Measurements from ENCODE around the gene TAF1. TPM values are rescaled to one million over a fixed set of nuclear protein-coding genes. Genes with fewer than 3 reads are reported as not detected.
"Not testable (repeated sequence)": the region's sequence is repeated elsewhere in the genome, so short reads cannot be mapped to it uniquely, and the experiment has no call there.

Gene TAF1, protein sequence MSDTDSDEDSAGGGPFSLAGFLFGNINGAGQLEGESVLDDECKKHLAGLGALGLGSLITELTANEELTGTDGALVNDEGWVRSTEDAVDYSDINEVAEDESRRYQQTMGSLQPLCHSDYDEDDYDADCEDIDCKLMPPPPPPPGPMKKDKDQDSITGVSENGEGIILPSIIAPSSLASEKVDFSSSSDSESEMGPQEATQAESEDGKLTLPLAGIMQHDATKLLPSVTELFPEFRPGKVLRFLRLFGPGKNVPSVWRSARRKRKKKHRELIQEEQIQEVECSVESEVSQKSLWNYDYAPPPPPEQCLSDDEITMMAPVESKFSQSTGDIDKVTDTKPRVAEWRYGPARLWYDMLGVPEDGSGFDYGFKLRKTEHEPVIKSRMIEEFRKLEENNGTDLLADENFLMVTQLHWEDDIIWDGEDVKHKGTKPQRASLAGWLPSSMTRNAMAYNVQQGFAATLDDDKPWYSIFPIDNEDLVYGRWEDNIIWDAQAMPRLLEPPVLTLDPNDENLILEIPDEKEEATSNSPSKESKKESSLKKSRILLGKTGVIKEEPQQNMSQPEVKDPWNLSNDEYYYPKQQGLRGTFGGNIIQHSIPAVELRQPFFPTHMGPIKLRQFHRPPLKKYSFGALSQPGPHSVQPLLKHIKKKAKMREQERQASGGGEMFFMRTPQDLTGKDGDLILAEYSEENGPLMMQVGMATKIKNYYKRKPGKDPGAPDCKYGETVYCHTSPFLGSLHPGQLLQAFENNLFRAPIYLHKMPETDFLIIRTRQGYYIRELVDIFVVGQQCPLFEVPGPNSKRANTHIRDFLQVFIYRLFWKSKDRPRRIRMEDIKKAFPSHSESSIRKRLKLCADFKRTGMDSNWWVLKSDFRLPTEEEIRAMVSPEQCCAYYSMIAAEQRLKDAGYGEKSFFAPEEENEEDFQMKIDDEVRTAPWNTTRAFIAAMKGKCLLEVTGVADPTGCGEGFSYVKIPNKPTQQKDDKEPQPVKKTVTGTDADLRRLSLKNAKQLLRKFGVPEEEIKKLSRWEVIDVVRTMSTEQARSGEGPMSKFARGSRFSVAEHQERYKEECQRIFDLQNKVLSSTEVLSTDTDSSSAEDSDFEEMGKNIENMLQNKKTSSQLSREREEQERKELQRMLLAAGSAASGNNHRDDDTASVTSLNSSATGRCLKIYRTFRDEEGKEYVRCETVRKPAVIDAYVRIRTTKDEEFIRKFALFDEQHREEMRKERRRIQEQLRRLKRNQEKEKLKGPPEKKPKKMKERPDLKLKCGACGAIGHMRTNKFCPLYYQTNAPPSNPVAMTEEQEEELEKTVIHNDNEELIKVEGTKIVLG (N-terminal part only)
- total RNA-seq (10 to 100 TPM; 55.4 to 86.7 (median 76.1) TPM), polyA plus RNA-seq (10 to 100 TPM in 1 of 2 donors, 1 to 10 TPM in 1; 7.1 to 11.3 TPM), total RNA-seq (177 reads per million, percentile 92 among the genes with 10 or more reads in this experiment)

DNA sequence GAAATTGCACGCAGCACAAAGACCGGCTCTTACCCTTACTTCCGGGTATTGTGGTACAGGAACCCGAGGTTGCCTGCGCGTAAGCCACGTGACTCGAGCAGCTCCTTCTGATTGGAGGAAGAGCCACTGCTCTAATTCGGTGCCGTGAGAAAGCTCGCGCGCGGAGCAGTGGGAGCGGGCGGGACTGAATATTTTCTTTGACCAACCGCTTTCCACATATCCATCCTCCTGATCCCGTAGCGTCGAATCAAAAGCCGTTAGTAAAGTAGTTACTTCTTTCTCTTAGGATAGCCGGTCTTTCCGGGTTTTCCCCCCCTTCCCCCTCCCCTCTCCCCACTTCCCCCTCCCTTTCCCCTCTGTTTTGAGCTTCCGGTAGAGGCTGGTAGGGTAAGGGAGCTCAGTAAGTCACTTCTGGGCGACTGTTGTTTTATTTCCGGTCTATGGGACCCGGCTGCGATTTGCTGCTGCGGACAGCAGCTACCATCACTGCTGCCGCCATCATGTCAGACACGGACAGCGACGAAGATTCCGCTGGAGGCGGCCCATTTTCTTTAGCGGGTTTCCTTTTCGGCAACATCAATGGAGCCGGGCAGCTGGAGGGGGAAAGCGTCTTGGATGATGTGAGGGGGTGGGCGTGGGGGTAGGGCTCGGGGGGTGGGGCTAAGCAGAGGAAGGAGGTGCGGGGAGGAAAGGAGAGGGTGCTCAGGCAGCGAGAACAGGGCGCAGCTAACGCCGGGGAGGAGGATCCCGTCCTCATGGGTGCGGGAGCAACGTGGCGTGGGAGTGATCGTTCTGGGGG, at the start of gene TAF1:
Gene TAF1 (plus strand): TSS at position 483 of the 799 bp plus-strand sequence. CDS start 18 bp downstream, at position 501.
- H3K27ac ChIP-seq (ENCODE audit: low read depth, low read length), result peak within 1 kb of the TSS; percentile 94
- peaks cover 0 to 10% (median 4%) of the 10 kb centered on the region in 5 donors for H3K36me3 Mint-ChIP-seq
- peak within 1 kb of the TSS; percentile 86 to 99 (median 96) for H3K4me3 Mint-ChIP-seq
- ATAC-seq (peak; percentile 93), DNase-seq (peak; percentile 61 to 94 (median 90))
- intact Hi-C loops (cut with micrococcal nuclease), result loop anchor here (1.0 to 10.0 kb wide), 13 partner anchors 83 to 1231 kb away; partner anchors contain the start of genes NONO (in 2 of the 2), SNX12 (in 2 of the 2), ZMYM3 (in 2 of the 2) and IGBP1 (in 1 of the 2)
- ChIA-PET CTCF (interaction anchor here (0.6 to 1.2 kb wide), 4 partner anchors 83 to 188 kb away, joined by 3 to 4 read pairs (median 3); partner anchors contain the start of gene NONO), POLR2A (interaction anchor here (0.6 to 5.6 kb wide), 24 partner anchors 10 to 873 kb away, joined by 3 to 67 read pairs (median 5); partner anchors contain the start of genes ERCC6L, FOXO4, IL2RG and MED12)
- H3K4me1 Mint-ChIP-seq, result peaks cover 12 to 34% (median 27%) of the 10 kb centered on the region in 7 donors
- peak within 1 kb of the TSS; percentile 81 for H3K4me3 ChIP-seq (ENCODE audit: low read length)
- H3K36me3 ChIP-seq (ENCODE audit: control insufficient read depth in 2 of 3, insufficient read depth in 3 of 3, low read length in 3 of 3), result peaks cover 0 to 5% (median 0%) of the 10 kb centered on the region in 3 experiments
- H3K27me3 Mint-ChIP-seq, result no peaks in the 10 kb centered on the region
- H3K9me3 Mint-ChIP-seq, result no peaks in the 10 kb centered on the region
- peak within 1 kb of the TSS; percentile 97 to 100 (median 98) for H3K27ac Mint-ChIP-seq
- H3K4me1 ChIP-seq (ENCODE audit: control insufficient read depth in 2 of 2, insufficient read depth in 2 of 2, low read length in 2 of 2), result peaks cover 5 to 9% of the 10 kb centered on the region in 2 donors
- H3K27me3 ChIP-seq (ENCODE audit: control insufficient read depth in 2 of 2, insufficient read depth in 2 of 2, low read length in 2 of 2), result no peaks in the 10 kb centered on the region
- no peaks in the 10 kb centered on the region for H3K9me3 ChIP-seq (ENCODE audit: control insufficient read depth in 2 of 3, low read length in 3 of 3)

DNA sequence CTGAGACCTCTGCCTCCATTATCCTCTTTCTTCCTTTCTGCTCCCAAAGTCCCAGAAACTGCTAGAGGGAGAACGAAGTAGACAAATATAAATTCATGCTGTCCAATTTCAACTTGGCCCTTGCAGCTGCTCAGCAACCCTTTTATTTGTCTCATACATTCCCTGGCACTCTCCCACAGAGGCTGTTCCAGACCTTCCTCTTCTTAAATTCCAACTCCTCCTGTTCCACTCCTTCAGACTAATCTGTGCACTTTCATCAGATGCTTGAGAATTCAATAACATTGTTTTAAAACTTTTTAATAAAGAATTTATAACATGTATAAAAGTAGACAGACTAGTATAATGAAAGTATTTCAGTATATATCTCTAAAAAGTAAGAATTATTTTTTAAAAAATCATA, 49.2 kb upstream of the TAF1 start:
- H3K4me1 ChIP-seq (ENCODE audit: control insufficient read depth in 2 of 2, insufficient read depth in 2 of 2, low read length in 2 of 2); H3K9me3 Mint-ChIP-seq; POLR2A ChIA-PET: not testable (repeated sequence)

DNA sequence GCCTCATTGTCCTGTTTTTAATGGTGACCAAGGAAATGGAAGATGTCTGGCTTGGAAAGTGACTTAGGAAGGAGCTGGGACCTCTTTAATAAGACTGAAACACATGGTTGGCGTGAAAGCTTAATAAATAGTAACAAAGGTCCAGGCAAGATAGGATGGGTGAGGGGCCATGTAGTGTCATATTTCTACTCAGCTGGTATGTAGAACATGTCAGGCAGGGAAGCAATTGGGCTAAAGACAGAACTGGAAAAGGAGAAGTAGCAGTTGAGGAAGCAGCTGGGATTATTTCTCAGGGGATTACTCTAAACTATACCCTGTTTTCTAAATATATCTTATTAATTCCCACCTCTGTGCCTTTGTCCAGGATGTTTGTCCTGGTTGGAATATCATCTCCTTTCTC, 46.0 kb upstream of the TAF1 start:
- Histone ChIP-seq H3K27ac (ENCODE audit: low read depth, low read length) (no peak overlapping the region), H3K27me3 (ENCODE audit: control insufficient read depth in 2 of 2, insufficient read depth in 2 of 2, low read length in 2 of 2) (no peaks in the 10 kb centered on the region), H3K9me3 (ENCODE audit: control insufficient read depth in 2 of 3, low read length in 3 of 3) (no peaks in the 10 kb centered on the region), H3K36me3 (ENCODE audit: control insufficient read depth in 2 of 3, insufficient read depth in 3 of 3, low read length in 3 of 3) (no peaks in the 10 kb centered on the region), H3K4me1 (ENCODE audit: control insufficient read depth in 2 of 2, insufficient read depth in 2 of 2, low read length in 2 of 2) (no peaks in the 10 kb centered on the region), H3K4me3 (ENCODE audit: low read length) (no peak overlapping the region)
- ChIA-PET POLR2A (interaction anchor here (0.6 kb wide), 1 partner anchor 70 kb away, joined by 4 read pairs; no protein-coding TSS in a partner anchor), CTCF (no interaction called here)
- peaks cover 0 to 11% (median 4%) of the 10 kb centered on the region in 5 donors for H3K36me3 Mint-ChIP-seq
- DNase-seq, result no peak
- peaks cover 0 to 1% (median 0%) of the 10 kb centered on the region in 7 donors for H3K4me1 Mint-ChIP-seq
- H3K9me3 Mint-ChIP-seq, result peaks cover 0 to 3% (median 0%) of the 10 kb centered on the region in 11 donors
- no peak overlapping the region for H3K27ac Mint-ChIP-seq
- ATAC-seq, result no peak
- no peak overlapping the region for H3K4me3 Mint-ChIP-seq
- intact Hi-C loops (cut with micrococcal nuclease), result no loop called here
- H3K27me3 Mint-ChIP-seq, result no peaks in the 10 kb centered on the region

More for the DNA sequence above, 49.2 kb upstream of the TAF1 start:
- intact Hi-C loops (cut with micrococcal nuclease); H3K4me3 Mint-ChIP-seq; H3K27ac ChIP-seq (ENCODE audit: low read depth, low read length); H3K36me3 Mint-ChIP-seq; ATAC-seq; CTCF ChIA-PET; H3K9me3 ChIP-seq (ENCODE audit: control insufficient read depth in 2 of 3, low read length in 3 of 3); H3K4me1 Mint-ChIP-seq; H3K4me3 ChIP-seq (ENCODE audit: low read length); H3K27me3 Mint-ChIP-seq; H3K36me3 ChIP-seq (ENCODE audit: control insufficient read depth in 2 of 3, insufficient read depth in 3 of 3, low read length in 3 of 3); DNase-seq; H3K27me3 ChIP-seq (ENCODE audit: control insufficient read depth in 2 of 2, insufficient read depth in 2 of 2, low read length in 2 of 2): not testable (repeated sequence)
- H3K27ac Mint-ChIP-seq, result peak overlapping the region in 1 of 9 donors; percentile 59

DNA sequence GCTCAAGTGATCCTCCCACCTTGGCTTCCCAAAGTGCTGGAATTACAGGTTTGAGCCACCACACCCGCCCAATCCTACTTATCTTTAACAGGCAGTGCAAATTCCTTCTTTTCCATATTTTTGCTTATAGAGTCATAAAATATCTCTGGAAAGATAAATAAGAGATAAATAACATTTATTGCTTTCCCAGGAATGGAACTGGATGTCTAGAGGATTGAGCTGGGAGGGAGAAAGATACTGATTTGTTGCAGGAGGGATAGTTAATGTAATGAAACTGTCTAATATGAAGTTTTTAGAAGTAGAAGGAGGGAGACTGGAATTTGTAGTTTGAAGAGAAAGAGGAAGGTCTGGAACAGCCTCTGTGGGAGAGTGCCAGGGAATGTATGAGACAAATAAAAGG, 44.4 kb upstream of the TAF1 start:
- H3K9me3 Mint-ChIP-seq, result peaks cover 0 to 5% (median 2%) of the 10 kb centered on the region in 11 donors
- H3K4me1 Mint-ChIP-seq, result peaks cover 0 to 1% (median 0%) of the 10 kb centered on the region in 7 donors
- H3K27ac ChIP-seq (ENCODE audit: low read depth, low read length), result no peak overlapping the region
- peaks cover 0 to 12% (median 6%) of the 10 kb centered on the region in 5 donors for H3K36me3 Mint-ChIP-seq
- H3K27ac Mint-ChIP-seq, result no peak overlapping the region
- ATAC-seq (no peak), DNase-seq (no peak)
- H3K4me3 Mint-ChIP-seq, result no peak overlapping the region
- H3K4me3 ChIP-seq (ENCODE audit: low read length), result no peak overlapping the region
- H3K36me3 ChIP-seq (ENCODE audit: control insufficient read depth in 2 of 3, insufficient read depth in 3 of 3, low read length in 3 of 3), result no peaks in the 10 kb centered on the region
- H3K27me3 ChIP-seq (ENCODE audit: control insufficient read depth in 2 of 2, insufficient read depth in 2 of 2, low read length in 2 of 2), result no peaks in the 10 kb centered on the region
- no peaks in the 10 kb centered on the region for H3K27me3 Mint-ChIP-seq
- POLR2A ChIA-PET, result no interaction called here
- H3K9me3 ChIP-seq (ENCODE audit: control insufficient read depth in 2 of 3, low read length in 3 of 3), result peaks cover 0 to 1% (median 0%) of the 10 kb centered on the region in 3 experiments
- intact Hi-C loops (cut with micrococcal nuclease), result no loop called here
- no peaks in the 10 kb centered on the region for H3K4me1 ChIP-seq (ENCODE audit: control insufficient read depth in 2 of 2, insufficient read depth in 2 of 2, low read length in 2 of 2)
- CTCF ChIA-PET, result no interaction called here

DNA sequence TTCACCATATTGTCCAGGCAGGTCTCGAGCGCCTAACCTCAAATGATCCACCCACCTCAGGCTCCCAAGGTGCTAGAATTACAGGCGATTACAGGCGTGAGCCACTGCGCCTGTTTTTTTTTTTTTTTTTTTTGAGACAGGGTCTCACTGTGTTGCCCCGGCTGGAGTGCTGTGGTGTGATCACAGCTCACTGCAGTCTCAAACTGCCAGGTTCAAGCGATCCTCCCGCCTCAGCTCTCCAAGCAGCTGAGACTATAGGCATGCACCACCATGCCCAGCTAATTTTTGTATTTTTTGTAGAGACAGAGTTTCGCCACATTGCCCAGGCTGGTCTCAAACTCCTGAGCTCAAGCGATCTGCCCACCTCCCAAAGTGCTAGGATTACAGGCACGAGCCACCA, 41.7 kb upstream of the TAF1 start:
- H3K27me3 ChIP-seq (ENCODE audit: control insufficient read depth in 2 of 2, insufficient read depth in 2 of 2, low read length in 2 of 2); ATAC-seq; H3K27ac Mint-ChIP-seq; H3K9me3 ChIP-seq (ENCODE audit: control insufficient read depth in 2 of 3, low read length in 3 of 3); H3K27ac ChIP-seq (ENCODE audit: low read depth, low read length); H3K4me3 ChIP-seq (ENCODE audit: low read length); CTCF ChIA-PET; H3K4me3 Mint-ChIP-seq; H3K4me1 ChIP-seq (ENCODE audit: control insufficient read depth in 2 of 2, insufficient read depth in 2 of 2, low read length in 2 of 2); H3K36me3 ChIP-seq (ENCODE audit: control insufficient read depth in 2 of 3, insufficient read depth in 3 of 3, low read length in 3 of 3); intact Hi-C loops (cut with micrococcal nuclease); H3K9me3 Mint-ChIP-seq; H3K4me1 Mint-ChIP-seq; H3K27me3 Mint-ChIP-seq; DNase-seq: not testable (repeated sequence)
- POLR2A ChIA-PET, result interaction anchor here (0.6 kb wide), 1 partner anchor 183 kb away, joined by 4 read pairs; no protein-coding TSS in a partner anchor
- peaks cover 0 to 15% (median 8%) of the 10 kb centered on the region in 5 donors for H3K36me3 Mint-ChIP-seq

Data from naive thymus-derived CD4-positive, alpha-beta T cell (primary cell).